Vagina (tissue), 2 donors: ENCODE results near the gene OR10AD1. TPM values are rescaled to one million over a fixed set of nuclear protein-coding genes. Genes with fewer than 3 reads are reported as not detected.
"Not testable (repeated sequence)": the region's sequence is repeated elsewhere in the genome, so short reads cannot be mapped to it uniquely, and the experiment has no call there.

Source experiments
- DNase-seq, 2 donors: peaks; one replicate each; pipeline ENCODE4 v3.0.0-alpha.2; 2017; ENCODE audit errors: extremely low spot score in 2 of 2
- H3K27ac ChIP-seq: fragments of 200-600 bp; sonication (generic); one replicate; pipeline ENCODE4 v1.5.1; 2019
- H3K27me3 ChIP-seq: fragments of 200-600 bp; sonication (generic); one replicate; pipeline ENCODE4 v1.5.1; 2019
- H3K36me3 ChIP-seq, 2 donors: fragments of 200-600 bp; sonication (generic); one replicate each; pipeline ENCODE4 v1.5.1; 2017 to 2019
- H3K4me1 ChIP-seq: fragments of 200-600 bp; sonication (generic); one replicate; pipeline ENCODE4 v1.5.1; 2019
- H3K4me3 ChIP-seq, 2 donors: fragments of 200-600 bp; sonication (generic); 1 replicate in 1 of 2; 2 replicates in 1 of 2; pipeline ENCODE4 v1.5.1; 2016 to 2019
- H3K9me3 ChIP-seq: fragments of 200-600 bp; sonication (generic); one replicate; pipeline ENCODE4 v1.5.1; 2019
- CTCF ChIP-seq, 3 experiments: fragments of 450-650 bp in 2 of 3; fragments of 200-600 bp in 1 of 3; sonication (generic) in 1 of 3; IDR thresholded peaks; one replicate each; pipeline ENCODE4 v1.5.1; 2017 to 2019; ENCODE audit warnings: antibody characterized with exemption in 3 of 3, mild to moderate bottlenecking in 2 of 3, moderate library complexity in 2 of 3
- POLR2A ChIP-seq, 2 donors: fragments of 450-650 bp; IDR thresholded peaks; one replicate each; pipeline ENCODE4 v1.6.1; 2017; ENCODE audit warnings: antibody characterized with exemption in 2 of 2, mild to moderate bottlenecking in 2 of 2, moderate library complexity in 2 of 2
- POLR2AphosphoS5 ChIP-seq, 2 donors: sonication (generic); formaldehyde crosslinking; IDR thresholded peaks; one replicate each; pipeline ENCODE4 v1.9.0; 2017; ENCODE audit warnings: antibody characterized with exemption in 2 of 2, mild to moderate bottlenecking in 2 of 2, low read depth in 1 of 2; ENCODE audit not compliant: insufficient read depth in 1 of 2
- intact Hi-C: fragments of 100-400 bp; cut with DNase I; formaldehyde crosslinking; loops from one replicate; pipeline ENCODE4 v1.15.1; 2023
- total RNA-seq: library from RNA; depleted of rRNA; stranded (reverse); fragments of >200 nt; gene quantifications from one replicate; pipeline ENCODE4 v1.2.3, GENCODE V29; 2016

OR10AD1 gene, protein sequence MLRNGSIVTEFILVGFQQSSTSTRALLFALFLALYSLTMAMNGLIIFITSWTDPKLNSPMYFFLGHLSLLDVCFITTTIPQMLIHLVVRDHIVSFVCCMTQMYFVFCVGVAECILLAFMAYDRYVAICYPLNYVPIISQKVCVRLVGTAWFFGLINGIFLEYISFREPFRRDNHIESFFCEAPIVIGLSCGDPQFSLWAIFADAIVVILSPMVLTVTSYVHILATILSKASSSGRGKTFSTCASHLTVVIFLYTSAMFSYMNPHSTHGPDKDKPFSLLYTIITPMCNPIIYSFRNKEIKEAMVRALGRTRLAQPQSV
- total RNA-seq: not detected

GRCh38 chr12:48203192-48203591 lies at the start of gene OR10AD1:
TSS of gene OR10AD1 (minus strand) at chr12:48203292. CDS start at chr12:48203292, 0 bp downstream.
- intact Hi-C loops: no loop called here
- TF ChIP-seq POLR2AphosphoS5 (IDR thresholded peaks at IDR 0.05; ENCODE audit: insufficient read depth in 1 of 2, low read depth in 1 of 2): no peak
- TF ChIP-seq CTCF (IDR thresholded peaks at IDR 0.05): no peak
- TF ChIP-seq POLR2A (IDR thresholded peaks at IDR 0.05): no peak
- H3K9me3 ChIP-seq: peaks cover 8% of the 10 kb centered on the region
- no peak for DNase-seq
- no peak within 1 kb of the TSS for H3K27ac ChIP-seq
- H3K4me3 ChIP-seq: no peak within 1 kb of the TSS
- H3K36me3 ChIP-seq: peaks cover 0 to 8% of the 10 kb centered on the region in 2 donors
- peaks cover 26% of the 10 kb centered on the region for H3K4me1 ChIP-seq
- no peaks in the 10 kb centered on the region for H3K27me3 ChIP-seq

DNA sequence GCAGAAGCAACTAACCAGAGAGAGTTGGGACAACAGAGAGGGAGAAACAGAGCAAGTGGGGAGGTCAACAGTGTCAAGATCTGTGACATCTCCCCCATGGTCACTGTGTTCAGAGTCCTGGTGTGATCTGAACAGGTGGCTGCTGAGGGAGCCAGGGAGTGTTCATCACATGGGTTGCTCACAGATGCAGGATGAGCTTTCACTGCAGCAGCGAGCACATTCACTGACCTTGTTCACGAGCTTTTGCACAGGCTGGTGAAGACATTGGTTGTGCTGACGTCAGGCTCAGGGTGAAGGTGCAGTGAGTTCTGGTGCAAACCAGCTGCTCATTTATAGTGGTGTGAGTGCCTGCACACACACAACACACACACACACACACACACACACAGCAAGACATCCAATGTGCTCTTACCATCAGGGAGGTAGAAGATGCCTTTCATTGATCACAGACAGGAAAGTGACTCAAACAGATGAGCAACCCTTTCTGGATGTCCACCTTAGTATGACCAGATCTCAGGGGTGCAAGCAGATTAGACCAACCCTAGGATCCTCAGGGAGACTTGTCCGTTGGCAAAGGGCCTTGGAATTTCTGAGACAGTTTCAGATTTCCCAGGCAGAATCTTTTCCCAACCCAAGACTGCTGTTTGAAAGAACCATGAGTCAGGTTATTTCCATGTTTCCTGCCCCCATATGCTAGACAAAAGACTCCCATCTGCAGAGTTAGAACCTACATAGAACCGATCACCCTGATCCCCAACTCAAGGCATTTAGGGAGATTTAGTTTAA lies 44.3 kb upstream of the OR10AD1 start:
- TF ChIP-seq CTCF (IDR thresholded peaks at IDR 0.05): no peak
- TF ChIP-seq POLR2A (IDR thresholded peaks at IDR 0.05): no peak
- no peak for TF ChIP-seq POLR2AphosphoS5 (IDR thresholded peaks at IDR 0.05; ENCODE audit: insufficient read depth in 1 of 2, low read depth in 1 of 2)
- H3K27ac ChIP-seq: no peak overlapping the region
- intact Hi-C loops: no loop called here
- DNase-seq: no peak
- H3K27me3 ChIP-seq: no peaks in the 10 kb centered on the region
- no peaks in the 10 kb centered on the region for H3K9me3 ChIP-seq
- H3K36me3 ChIP-seq: no peaks in the 10 kb centered on the region
- H3K4me1 ChIP-seq: no peaks in the 10 kb centered on the region
- H3K4me3 ChIP-seq: no peak overlapping the region

DNA sequence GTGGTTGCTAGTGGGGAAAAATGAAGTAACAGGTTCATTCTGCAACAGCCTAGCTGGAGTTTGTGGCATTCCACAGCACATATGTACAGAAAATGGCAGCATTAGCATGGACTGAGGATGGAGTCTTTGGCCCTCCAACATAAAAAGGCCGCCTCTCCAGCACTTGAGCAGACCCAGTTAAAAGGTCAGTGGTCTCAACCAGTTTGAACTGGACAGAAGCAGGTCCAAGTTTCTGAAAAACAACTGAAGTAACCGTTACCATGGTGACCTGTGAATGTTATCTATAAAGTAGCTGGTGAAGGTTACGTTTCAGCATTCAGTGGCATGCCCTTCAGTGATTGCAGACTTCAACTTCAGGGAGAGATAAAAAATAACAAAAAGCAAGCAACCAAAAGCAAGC lies 34.1 kb upstream of the OR10AD1 start:
- Histone ChIP-seq H3K4me3 (no peak overlapping the region), H3K36me3 (no peaks in the 10 kb centered on the region), H3K4me1 (no peaks in the 10 kb centered on the region), H3K9me3 (no peaks in the 10 kb centered on the region), H3K27ac (no peak overlapping the region), H3K27me3 (no peaks in the 10 kb centered on the region)
- no peak for TF ChIP-seq POLR2A (IDR thresholded peaks at IDR 0.05)
- TF ChIP-seq POLR2AphosphoS5 (IDR thresholded peaks at IDR 0.05; ENCODE audit: insufficient read depth in 1 of 2, low read depth in 1 of 2): no peak
- TF ChIP-seq CTCF (IDR thresholded peaks at IDR 0.05): no peak
- intact Hi-C loops: no loop called here
- no peak for DNase-seq

DNA sequence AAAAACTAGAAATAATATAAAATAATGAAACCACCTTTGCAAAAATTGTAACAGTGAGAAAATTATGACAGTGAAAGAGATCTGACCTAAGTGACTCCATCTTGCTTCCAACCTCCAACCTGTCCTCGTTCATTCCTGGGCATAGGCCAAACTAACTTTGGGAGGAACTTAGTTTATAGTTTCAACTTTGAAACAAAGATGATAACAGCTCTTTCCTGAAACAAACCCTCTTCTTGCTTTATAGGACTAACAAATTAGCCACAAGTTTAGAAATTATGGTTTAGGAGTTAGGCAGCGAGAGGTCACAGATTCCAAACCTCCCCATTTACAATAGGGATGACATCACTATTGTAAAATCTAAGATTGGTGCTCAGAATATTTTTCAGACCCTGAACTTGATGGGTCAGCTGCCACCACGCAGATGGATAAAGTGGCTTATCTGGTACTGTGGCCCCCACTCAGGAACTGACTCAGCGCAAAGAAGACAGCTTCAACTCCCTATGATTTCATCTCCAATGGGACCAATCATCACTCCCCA lies 32.8 kb upstream of the OR10AD1 start:
- DNase-seq: no peak
- intact Hi-C loops: no loop called here
- Histone ChIP-seq H3K27me3 (no peaks in the 10 kb centered on the region), H3K27ac (no peak overlapping the region), H3K9me3 (no peaks in the 10 kb centered on the region), H3K36me3 (no peaks in the 10 kb centered on the region), H3K4me3 (no peak overlapping the region), H3K4me1 (no peaks in the 10 kb centered on the region)
- no peak for TF ChIP-seq POLR2A (IDR thresholded peaks at IDR 0.05)
- TF ChIP-seq CTCF (IDR thresholded peaks at IDR 0.05): no peak
- no peak for TF ChIP-seq POLR2AphosphoS5 (IDR thresholded peaks at IDR 0.05; ENCODE audit: insufficient read depth in 1 of 2, low read depth in 1 of 2)

- DNase-seq, H3K36me3 ChIP-seq, intact Hi-C loops, H3K4me1 ChIP-seq, H3K4me3 ChIP-seq, H3K9me3 ChIP-seq, H3K27ac ChIP-seq, H3K27me3 ChIP-seq: not testable (repeated sequence)
Observed at GRCh38 chr12:48231169-48231958, 28.3 kb upstream of the OR10AD1 start.

- DNase-seq, H3K36me3 ChIP-seq, H3K27me3 ChIP-seq, intact Hi-C loops, H3K4me3 ChIP-seq, H3K27ac ChIP-seq, H3K4me1 ChIP-seq, H3K9me3 ChIP-seq: not testable (repeated sequence)
Observed at GRCh38 chr12:48224533-48224932, 21.4 kb upstream of the OR10AD1 start.
